ENCODE results near the gene DIS3L. TPM values are rescaled to one million over a fixed set of nuclear protein-coding genes. Genes with fewer than 3 reads are reported as not detected.

The DIS3L gene
- total and polyA plus RNA-seq, 2 donors (not counting 3 experiments of a cell fraction or from before 2014, with no cell fraction given) = 7.8 to 27.9 TPM

GRCh38 chr15:66298803-66299251 is 5.5 kb downstream of the DIS3L start:
- ChIA-PET CTCF (interaction anchor here (0.6 kb wide), 1 partner anchor 23 kb away, joined by 3 read pairs; no protein-coding TSS in a partner anchor), POLR2A (no interaction called here)
- FAIRE-seq (peak; percentile 12), DNase-seq (ENCODE audit: low read depth, low spot score) (no peak)
- H3K36me3 ChIP-seq (ENCODE audit: control insufficient read depth in 2 of 2, extremely low read depth in 1 of 2, insufficient read depth in 2 of 2, low read length in 2 of 2) = peaks cover 0 to 4% of the 10 kb centered on the region in 2 experiments
- dilution Hi-C loops (cut with MboI; ENCODE audit: extremely low pct_ligation_motif_present, low sequenced_read_pairs) = no loop called here
- peaks cover 10% of the 10 kb centered on the region for H3K79me2 ChIP-seq (ENCODE audit: control insufficient read depth, insufficient read depth, low read length)
- no peak overlapping the region for H3K4me3 ChIP-seq (replicated peaks in 1 of 3; ENCODE audit: insufficient read depth in 1 of 3, low read depth in 1 of 3, low read length in 3 of 3)
- no peak overlapping the region for H3K9ac ChIP-seq (replicated peaks; ENCODE audit: extremely low read depth, insufficient read depth, low read length)
- H3K9me3 ChIP-seq (replicated peaks; ENCODE audit: control insufficient read depth, insufficient read depth, low read length) = no peaks in the 10 kb centered on the region
- H3K9me1 ChIP-seq (replicated peaks; ENCODE audit: control insufficient read depth, extremely low read depth, insufficient read depth, low read length) = no peaks in the 10 kb centered on the region
- H3K4me1 ChIP-seq (ENCODE audit: control insufficient read depth, extremely low read depth, insufficient read depth, low read length) = peaks cover 22% of the 10 kb centered on the region
- H4K20me1 ChIP-seq (replicated peaks; ENCODE audit: control insufficient read depth, extremely low read depth, insufficient read depth, low read length) = no peaks in the 10 kb centered on the region
- H3K4me2 ChIP-seq (ENCODE audit: insufficient read depth, low read length) = no peak overlapping the region
- intact Hi-C loops (cut with micrococcal nuclease) = no loop called here
- no peak overlapping the region for H3K27ac ChIP-seq (ENCODE audit: insufficient read depth, low read depth, low read length)
- H3K27me3 ChIP-seq (ENCODE audit: control insufficient read depth in 2 of 2, insufficient read depth in 2 of 2, low read length in 2 of 2) = no peaks in the 10 kb centered on the region
- H2AFZ ChIP-seq (ENCODE audit: low read depth, low read length) = no peak overlapping the region
- no peak for TF ChIP-seq MAX (IDR thresholded peaks at IDR 0.05; ENCODE audit: insufficient read depth, insufficient read length)
- no peak for TF ChIP-seq MYC (IDR thresholded peaks at IDR 0.05; ENCODE audit: low read depth, low read length)
- no peak for TF ChIP-seq POLR2A (IDR thresholded peaks at IDR 0.05; ENCODE audit: low read depth, low read length)
- no peak for TF ChIP-seq EZH2 (IDR thresholded peaks at IDR 0.05; ENCODE audit: borderline replicate concordance, low read depth, low read length, severe bottlenecking)
- TF ChIP-seq CTCF (IDR thresholded peaks at IDR 0.05; ENCODE audit: extremely low read depth in 1 of 2, insufficient read depth in 1 of 2, low read depth in 1 of 2, low read length in 2 of 2) = no peak
- TF ChIP-seq POLR2AphosphoS5 (IDR thresholded peaks at IDR 0.05; ENCODE audit: insufficient read depth, low read depth, low read length) = no peak
- no peak for TF ChIP-seq JUN (IDR thresholded peaks at IDR 0.05; ENCODE audit: borderline replicate concordance, insufficient read depth, insufficient read length, low read depth)
- TF ChIP-seq GATA2 (IDR thresholded peaks at IDR 0.05; ENCODE audit: insufficient read depth, insufficient read length, low read depth, low read length) = no peak
- TF ChIP-seq FOS (IDR thresholded peaks at IDR 0.05; ENCODE audit: borderline replicate concordance, insufficient read depth, low read length) = no peak
- no TSS peak for BruUV-seq (replicated peaks)
